GM19324 (cell line): Measurements from ENCODE around the gene YPEL3.
A peak's percentile ranks its signal among the peaks of the same experiment; 100 is the strongest.
"Not testable (repeated sequence)": the region's sequence is repeated elsewhere in the genome, so short reads cannot be mapped to it uniquely, and the experiment has no call there.

ENCODE experiments used
- ATAC-seq: cut with Tn5 transposase; IDR thresholded peaks from one replicate; pipeline ENCODE4 v1.9.1; 2021; ENCODE audit warnings: mild to moderate bottlenecking, moderate library complexity; ENCODE audit not compliant: unreplicated experiment, low FRiP score

YPEL3 gene

DNA sequence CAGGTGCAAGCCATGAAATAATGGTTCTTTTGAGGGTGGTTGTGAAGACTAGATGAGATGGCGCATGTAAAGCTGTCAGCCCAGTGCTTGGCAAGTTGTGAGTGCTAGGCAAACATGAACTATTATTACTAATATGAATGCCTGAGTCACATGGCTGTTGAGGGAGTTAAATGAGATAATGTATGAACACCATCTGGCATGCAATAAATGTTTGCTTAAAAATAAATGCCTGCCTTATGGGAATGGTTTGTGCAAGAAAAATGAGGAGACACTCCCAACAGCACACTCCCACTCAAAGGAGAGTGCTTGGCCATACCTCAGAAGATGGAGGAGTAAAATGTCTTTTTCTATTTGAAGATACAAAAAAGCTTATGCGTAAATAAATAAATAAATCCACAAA, 23.4 kb upstream of the YPEL3 start:
- ATAC-seq = no peak

DNA sequence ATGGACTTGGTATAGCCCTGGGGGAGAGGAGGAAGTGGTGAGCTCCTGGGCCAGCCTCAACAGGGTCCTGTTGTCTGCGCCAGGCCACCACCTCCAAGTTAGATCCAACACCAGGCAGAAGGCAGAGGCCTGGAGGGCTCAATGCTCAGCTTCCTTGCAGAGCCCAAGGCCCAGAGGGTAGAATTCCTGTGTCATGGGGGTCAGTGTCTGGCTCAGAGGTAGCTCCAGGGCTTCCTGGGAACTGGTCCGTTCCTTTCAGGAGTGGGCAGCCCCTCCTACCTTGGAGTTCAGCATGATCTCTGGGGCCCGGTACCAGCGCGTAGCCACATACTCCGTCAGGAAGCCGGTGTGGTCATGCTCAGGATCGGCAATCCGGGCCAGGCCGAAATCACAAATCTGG, 21.8 kb upstream of the YPEL3 start:
- no peak for ATAC-seq

DNA sequence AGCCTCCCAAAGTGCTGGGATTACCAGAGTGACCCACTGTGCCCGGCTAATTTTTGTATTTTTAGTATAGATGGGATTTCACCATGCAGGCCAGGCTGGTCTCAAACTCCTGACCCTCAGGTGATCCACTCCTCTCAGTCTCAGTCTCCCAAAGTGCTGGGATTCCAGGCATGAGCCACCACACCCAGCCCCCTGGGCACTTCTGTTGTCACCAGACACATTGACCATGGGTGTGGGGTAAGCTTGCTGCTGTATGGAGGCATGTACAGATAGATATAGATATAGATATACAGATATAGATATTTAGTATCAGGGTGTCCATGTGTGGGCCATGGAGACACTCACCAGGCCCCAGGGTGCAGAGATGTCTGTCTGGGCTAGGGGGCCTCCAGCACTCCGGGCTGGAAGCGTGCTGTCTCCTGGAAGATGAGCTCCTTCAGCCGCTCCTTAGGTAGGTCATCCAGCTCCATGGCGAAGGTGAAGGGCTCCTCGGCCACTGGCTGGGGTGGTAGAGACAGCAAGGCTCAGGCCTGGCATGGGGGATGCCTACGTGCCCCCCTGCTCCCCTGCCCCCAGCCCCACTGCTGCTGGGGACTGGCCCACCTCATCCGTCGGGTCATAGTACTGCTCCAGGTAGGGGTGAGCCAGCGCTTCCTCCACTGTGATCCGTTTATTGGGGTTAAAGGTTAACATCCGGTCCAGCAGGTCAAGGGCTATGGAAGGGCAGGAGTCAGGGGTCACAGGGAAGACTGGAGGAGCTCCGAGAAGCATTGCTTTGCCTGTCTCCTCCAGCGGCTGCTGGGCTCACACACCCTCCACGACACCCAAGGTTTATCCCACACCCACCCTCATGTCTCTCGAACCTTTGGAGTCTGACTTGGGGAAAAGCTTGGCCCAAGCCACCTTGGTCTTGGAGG, 20.5 kb upstream of the YPEL3 start:
- ATAC-seq = no peak

DNA sequence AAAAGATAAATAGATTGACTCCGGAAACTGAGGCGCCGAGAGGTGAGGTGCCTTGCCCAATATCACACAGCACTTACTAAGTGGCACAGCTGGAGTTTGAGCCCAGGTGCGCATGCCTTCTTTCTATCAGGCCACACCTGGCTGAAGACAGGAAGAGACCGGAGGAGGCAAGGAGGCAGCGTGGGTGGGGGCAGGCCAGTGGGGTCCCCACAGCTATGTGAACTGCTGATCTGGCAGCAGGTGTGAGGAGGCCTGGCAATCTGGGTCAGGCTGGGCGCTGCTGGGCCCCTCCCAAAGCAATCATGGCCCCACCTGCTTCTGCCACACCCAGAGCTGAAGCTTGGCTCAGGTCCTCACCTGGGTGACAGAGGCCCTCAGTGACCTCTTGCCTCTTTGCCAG, 19.2 kb upstream of the YPEL3 start:
- no peak for ATAC-seq

DNA sequence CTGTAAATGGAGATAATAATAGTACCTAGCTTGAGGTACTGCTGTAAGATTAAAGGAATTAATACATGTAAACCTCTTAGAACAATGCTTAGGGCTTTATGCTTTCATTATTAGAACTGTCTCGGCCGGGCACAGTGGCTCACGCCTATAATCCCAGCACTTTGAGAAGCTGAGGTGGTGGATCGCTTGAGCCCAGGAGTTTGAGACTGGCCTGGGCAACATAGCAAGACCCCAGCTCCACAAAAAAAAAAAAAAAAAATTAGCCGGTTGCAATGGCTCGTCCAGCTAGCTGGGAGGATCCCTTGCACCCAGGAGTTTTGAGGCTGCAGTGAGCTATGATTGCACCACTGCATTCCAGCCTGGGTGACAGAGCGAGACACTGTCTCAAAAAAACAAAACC, 18.8 kb upstream of the YPEL3 start:
- ATAC-seq = not testable (repeated sequence)

DNA sequence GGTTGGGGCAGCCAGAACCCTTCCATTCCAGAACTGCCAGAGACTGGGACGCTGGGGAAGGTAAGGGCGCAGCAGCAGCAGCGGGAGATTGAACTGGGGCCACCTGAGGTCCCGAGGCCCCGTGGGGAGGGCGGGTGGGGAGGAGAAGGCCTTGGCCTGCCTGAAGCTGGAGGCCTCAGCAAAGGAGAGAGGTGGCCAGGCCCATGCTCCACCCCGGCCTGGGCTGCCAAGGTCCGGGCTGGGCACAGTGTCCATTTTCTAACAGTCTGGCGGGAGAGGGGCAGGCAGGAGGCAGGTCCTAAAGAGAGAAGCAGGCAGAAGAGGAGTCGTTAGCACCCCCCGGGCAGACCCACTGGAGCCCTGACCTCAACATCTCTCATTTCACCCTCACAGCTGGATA, 18.4 kb upstream of the YPEL3 start:
- ATAC-seq = no peak

DNA sequence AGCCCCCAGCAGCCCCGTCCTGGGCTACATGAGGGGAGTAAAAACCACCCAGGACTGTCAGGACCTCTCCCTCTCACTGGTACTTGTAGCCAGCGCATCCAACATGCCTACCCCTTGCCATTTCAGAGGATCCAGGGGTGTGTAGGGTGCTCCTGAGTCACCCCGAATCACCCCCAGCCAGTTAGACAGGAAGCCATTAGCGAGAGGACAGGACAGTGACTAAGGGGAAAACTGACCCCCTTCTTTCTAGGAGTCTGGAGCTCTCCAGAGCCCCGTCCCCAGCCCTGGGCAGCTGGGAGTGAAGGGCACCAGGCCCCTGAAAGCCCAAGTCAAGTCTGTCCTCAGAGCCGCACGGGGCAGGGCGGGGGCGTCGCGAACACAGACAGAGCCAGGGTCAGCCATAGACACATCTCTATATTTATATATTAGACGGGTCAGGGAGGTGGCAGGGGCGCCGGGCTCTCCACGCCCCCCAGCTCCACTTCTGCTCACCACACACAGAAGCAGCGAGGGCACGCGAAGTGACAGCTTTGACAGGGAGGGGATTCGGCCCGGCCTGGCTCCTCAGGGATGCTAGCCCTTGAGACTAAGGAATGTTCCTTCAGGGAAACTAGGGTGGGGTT, 17.8 kb upstream of the YPEL3 start:
- no peak for ATAC-seq

DNA sequence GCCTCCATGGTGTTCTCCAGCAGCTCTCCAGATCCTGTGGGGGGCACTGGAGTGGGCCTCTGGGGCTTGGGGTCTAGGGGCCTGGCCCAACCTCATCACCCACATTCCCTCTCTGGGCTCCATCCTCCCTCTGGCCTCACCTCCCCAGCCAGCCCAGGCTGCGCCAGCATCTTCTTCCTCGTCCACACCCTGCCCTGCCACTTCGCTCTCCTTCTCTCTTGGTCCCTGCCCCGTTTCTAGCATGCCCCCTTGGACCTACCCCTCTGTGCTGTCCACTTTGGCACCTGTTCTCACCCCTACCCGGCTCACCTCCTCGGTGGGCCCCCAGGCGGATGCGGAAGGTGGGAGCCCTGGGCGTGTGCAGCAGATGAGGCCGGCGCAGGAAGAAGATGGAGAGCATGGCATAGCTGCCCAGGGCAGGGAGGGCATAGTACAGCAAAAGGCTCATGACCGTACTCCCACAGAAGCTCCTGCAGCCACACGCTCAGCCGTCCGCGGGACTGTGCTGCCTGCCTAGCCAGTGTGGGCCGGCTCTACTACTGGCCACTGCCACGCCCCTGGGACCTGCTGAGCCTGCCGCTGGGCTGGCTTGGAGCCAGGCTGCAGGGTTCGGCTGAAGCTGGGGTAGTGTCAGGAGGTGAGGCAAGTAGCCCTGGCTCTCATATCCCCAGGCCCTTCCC, 17.2 kb upstream of the YPEL3 start, which contains the start of gene GDPD3:
Gene GDPD3, minus strand, starts transcription at position 507 of the 680 bp plus-strand sequence. Its CDS starts 59 bp downstream, at position 448.
- ATAC-seq = no peak

DNA sequence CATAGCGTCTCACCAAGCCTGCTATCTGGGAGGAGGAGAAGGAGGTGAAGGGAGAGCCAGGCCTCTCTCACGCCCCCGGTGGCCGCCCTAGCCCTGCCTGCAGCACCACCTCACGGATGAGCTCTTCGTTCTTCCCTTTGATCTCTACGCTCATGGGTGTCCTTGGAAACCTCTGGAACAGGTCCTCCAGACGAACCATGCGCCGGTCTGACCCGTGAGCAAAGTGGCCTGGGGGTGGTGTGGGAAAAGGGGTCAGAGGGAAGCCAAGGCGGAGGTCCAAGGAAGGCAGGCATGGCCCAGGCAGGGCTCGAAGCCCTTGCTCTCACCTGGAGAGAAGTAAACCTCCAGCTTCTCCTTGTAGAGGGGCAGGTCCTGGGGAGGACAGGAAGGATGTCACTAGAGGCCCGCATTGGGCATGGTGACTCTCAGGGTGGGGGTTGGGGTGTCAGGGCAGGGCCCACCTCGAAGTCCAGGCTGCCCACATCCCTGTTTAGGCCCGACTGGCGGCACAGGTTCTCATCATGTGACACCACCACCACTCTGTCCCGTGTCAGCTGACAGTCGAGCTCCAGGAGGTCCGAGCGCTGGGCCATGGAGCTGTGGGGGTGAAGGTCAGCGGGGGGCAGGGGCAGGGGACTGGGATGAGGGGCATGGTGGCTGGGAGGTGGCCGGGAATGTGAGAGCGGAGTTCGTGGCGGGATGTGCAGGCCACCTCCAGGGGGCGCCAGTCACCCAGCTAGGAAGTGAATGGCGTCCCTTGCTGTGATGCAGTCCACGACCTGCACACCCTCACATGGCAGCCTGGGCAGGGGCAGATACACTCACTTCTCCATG, 16.4 kb upstream of the YPEL3 start:
- no peak for ATAC-seq

DNA sequence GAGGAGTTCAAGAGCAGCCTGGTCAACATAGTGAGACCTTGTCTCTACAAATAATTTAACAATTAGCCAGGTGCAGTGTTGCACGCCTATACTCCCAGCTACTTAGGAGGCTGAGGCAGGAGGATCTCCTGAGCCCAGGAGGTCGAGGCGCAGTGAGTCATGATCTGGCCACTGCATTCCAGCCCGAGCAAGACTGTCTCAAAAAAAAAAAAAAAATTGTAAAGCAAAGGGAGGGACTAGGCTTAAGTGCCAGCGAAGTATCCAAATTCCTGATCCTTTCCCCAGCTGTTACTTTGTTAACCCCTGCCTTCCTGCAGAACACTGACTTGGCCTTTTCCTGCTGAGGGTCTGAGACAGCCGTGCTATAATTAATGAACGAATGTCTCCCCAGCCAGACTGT, 14.6 kb upstream of the YPEL3 start:
- ATAC-seq = no peak

DNA sequence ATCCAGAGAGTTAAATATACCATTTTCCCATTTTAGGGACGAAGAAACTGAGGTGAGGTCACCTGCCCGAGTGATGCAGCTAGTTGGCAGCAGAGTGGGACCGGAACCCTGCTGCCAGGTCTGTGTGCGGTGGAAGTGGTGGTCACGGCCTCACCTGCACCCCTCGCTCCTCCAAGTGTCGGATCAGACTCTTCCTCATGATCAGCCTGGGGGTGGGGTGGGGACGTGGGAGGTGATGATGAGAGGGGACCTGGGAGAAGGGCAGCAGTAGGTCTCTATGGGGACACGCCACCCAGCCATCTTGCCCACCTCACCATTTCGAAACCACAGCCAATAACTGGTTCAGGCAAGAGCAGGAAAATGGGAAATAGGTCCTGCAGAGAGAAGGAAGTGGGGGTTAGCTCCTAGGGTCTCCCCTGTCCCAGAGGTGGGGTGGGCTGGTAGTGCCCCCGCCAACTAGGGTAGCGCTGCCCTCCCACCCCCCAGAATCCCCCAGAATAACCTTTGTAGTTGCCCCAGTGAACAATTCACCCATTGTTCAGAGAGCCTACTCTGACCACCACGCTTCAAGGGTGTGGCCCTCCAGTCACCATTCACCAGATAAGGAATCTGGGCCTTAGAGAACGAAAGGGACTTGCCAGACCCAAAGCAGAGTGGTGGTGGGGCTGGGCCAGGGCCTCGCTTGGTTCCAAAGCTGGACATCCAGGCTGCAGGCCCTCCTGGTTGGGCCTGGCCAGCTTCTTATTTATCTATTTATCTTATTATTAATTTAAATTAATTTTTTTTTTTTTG, 12.2 kb upstream of the YPEL3 start:
- ATAC-seq = no peak

DNA sequence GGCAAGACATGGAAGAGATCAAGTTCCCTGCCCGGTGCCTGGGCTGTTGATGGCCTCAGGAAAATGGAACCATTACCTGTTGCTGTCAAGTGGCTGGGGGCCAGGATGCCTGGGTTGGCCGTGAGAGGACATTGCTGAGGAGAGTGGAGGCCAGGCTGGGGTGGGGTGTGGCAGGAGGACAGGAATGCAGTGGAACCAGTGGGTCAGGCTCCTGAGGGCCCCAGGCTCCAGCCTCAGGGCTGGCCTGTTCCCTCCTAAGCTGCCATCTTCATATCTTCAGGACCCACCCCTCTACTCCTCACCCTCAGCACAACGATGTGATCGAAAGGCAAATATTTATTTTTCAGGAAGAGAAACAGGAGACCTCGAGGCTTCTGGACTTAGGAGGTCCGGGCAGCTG, 8.5 kb upstream of the YPEL3 start:
- no peak for ATAC-seq

DNA sequence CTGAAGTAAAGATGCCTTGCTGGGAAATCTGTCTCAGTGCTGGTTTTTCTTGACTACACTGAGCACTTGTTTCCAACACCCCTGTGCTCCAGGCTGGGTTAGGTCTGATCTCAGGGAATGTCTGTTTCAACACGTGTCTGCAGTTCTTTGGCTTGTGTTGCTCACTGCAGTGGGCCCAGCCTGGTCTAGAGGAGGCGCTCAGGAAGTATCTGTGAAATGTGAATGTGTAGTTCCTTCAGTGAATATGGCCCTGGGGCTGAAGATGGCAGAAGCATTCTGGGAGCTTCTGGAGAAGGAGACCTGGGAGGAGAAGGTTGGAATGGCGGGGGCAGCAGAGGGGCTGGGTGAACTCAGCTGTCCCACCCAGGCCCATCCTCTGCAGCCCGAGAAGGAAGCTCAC, 8.1 kb upstream of the YPEL3 start:
- no peak for ATAC-seq

DNA sequence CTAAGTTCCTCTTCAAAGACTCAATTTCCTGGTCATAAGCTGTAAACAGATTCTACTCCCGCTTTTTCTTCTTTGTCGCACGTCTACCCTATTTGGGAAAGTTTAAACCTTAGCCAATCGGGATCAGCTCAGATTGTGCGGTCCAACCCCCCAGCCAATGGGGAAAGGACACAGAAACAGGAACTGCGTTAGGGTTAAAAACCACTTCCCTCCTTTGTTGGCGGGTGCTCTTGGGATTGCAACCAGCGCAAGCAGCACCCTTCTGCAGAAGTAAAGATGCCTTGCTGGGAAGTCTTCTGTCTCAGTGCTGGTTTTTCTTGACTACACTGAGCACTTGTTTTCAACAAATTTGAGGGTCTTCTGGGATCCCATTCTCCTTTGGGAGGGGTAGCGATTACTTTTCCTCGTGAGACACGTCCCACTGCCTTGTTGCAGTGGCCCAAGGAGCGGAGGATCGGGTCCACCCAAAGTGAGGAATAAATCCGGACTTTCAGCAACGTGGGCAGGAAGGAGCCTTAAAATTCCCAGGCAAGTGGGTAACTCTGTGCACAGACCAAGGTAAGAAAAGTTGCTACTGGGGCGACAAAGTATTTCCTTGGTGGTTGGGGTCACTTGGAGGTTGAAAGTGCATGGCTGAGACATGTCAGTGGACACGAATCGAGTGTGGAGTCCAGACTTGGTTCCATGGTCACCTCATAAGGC, 1.0 kb upstream of the YPEL3 start:
- ATAC-seq = no peak

DNA sequence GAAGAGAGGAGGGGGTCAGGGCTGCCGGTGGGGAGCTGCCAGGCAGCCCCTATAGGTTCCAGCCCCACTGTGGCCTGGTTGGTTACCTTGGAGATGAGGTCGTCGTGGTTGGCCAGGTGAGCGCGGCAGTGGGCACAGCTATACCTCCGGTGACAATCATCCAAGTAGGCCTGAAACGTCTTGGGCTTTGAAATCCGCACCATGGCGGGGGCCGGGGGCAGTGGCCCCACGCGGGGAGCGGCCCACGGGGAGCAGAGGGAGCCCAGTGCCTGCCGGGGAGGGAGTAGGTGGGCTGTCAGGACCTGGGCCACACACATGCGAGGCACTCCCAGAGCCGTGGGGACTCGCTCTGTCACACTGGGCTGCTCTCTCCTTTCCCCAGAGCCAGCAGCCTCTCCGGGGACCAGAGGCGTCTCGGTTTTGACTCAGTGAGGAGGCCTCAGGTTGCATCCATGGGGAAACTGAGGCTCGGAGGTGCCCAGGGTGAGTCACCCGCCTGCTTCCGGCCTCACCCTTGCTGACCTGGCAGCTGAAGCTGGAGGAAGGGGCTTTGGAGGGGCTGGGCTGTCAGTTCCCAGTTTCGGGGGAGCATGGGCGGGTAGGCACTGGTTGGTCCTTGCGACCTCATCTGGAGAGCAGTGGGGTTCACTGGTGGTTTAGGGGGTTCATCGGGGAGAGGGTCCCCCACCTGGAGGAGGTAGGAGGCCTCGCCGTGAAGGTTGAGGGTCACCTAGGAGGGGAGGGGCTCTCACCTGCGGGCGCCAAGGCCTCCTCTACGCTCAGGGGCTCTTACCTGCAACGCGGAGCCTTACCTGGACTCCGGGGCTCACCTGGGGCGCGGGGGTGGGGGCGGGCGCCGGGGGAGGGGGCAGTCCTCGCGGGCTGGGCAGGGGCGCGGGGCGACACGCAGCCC, 591 bp downstream of the YPEL3 start:
- no peak for ATAC-seq

DNA sequence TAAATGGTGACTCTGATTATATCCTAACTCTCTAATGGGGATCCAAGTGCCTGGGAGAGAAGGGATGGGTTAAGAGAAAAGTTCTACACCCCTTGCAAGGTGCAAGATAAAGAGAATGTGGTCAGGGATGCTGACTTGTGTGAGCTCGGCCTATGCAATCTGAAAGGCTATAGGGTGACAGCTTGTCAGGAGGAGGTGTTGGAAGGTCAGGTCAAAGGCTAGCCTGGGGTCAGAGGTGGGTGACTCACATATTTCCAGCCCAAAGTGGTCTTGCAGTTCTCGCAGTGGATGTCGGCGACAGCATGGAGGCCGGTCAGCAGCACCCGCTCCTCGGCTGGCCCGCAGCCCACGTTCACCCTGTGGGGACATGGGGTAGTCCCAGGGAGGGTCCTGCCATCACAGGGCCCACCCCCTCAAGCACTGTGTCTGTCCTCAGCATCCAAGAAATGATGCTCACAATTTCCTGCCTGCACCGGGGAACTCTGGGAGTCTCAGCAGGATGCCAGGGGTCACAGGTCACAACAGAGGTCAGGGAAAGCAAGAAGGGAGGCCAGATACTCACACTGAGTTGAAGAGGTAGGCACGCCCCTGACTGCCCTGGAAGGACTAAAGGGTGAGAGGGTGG, 1.4 kb downstream of the YPEL3 start:
- ATAC-seq = no peak

DNA sequence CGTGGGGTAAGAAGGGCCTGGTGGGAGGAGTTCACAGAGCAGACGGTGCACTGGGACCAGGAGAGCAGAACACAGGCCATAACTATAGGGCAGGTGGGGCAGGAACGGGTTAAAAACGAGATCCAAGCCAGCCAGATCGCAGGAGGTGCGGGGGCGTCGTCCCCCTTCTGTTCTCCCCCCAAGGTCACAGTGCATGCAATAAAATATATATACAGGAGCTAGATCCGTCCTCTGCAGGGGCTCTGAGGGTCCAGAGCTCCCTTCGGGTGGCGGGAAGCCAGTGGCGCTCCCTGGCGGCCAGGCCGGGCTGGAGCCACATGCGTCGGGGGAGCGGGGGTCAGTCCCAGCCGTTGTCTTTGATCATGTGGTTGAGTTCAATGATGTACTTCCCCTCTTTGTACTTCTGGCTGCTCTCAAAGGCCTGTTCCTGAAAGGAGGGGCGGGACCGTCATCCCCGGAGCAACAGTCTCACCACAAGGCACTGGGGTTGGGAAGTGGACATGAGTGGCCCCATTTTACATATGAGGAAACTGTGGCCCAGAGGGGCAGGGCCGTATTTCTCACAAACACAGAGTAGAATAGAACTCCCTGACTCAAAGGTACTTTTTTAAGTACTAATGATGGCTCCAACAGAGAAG, 3.5 kb downstream of the YPEL3 start:
- ATAC-seq = peak; percentile 37
